ENCODE measurements around the gene IRGC. TPM values are rescaled to one million over a fixed set of nuclear protein-coding genes. Genes with fewer than 3 reads are reported as not detected.

IRGC gene
- total RNA-seq, 2 donors from 2014 or later = 15.7 TPM; not detected in 1

DNA sequence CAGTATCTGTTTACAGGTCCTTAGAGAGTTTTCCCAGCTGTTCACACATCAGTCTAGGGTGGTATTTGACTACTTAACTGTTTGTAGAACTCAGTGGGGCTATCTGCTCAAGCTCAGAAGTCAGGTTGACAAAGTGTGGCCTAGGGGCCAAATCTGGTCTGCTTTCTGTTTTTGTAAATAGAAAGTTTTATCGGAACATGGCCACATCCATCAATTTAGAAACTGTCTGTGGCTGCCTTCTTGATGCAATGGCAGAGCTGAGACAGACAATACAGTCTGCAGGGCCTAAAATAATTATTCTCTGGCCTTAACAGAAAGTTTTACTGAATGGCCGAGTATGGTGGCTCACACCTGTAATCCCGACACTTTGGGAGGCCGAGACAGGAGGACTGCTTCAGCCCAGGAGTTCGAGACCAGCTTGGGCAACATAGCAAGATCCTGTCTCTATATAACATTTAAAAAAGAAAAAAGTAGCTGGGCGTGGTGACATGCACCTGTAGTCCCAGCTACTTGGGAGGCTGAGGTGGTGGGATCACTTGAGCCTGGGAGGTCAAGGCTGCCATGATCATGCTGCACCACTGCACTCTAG lies 36.5 kb downstream of the IRGC start:
- Histone ChIP-seq H3K27ac (no peak overlapping the region), H3K4me1 (replicated peaks) (no peaks in the 10 kb centered on the region), H3K27me3 (replicated peaks; ENCODE audit: insufficient read depth) (no peaks in the 10 kb centered on the region), H3K4me3 (no peak overlapping the region), H3K36me3 (peaks cover 4 to 5% of the 10 kb centered on the region in 2 donors), H3K9me3 (no peaks in the 10 kb centered on the region)
- 97% methylated on average over 6 of the region's 6 CpGs for WGBS
- TF ChIP-seq POLR2AphosphoS5 (IDR thresholded peaks at IDR 0.05) = no peak
- no peak for TF ChIP-seq POLR2A (IDR thresholded peaks at IDR 0.05)
- TF ChIP-seq, protein P1, sequence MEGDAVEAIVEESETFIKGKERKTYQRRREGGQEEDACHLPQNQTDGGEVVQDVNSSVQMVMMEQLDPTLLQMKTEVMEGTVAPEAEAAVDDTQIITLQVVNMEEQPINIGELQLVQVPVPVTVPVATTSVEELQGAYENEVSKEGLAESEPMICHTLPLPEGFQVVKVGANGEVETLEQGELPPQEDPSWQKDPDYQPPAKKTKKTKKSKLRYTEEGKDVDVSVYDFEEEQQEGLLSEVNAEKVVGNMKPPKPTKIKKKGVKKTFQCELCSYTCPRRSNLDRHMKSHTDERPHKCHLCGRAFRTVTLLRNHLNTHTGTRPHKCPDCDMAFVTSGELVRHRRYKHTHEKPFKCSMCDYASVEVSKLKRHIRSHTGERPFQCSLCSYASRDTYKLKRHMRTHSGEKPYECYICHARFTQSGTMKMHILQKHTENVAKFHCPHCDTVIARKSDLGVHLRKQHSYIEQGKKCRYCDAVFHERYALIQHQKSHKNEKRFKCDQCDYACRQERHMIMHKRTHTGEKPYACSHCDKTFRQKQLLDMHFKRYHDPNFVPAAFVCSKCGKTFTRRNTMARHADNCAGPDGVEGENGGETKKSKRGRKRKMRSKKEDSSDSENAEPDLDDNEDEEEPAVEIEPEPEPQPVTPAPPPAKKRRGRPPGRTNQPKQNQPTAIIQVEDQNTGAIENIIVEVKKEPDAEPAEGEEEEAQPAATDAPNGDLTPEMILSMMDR (IDR thresholded peaks at IDR 0.05) = no peak
- no peak for DNase-seq (ENCODE audit: low spot score)
- intact Hi-C loops (cut with DNase I) = loop anchor here (10.0 kb wide), 1 partner anchor 218 kb away; the partner anchor contains the start of gene ZNF575

GRCh38 chr19:43754253-43754502 lies 38.3 kb downstream of the IRGC start:
- no peaks in the 10 kb centered on the region for H3K9me3 ChIP-seq
- TF ChIP-seq POLR2A (IDR thresholded peaks at IDR 0.05) (no peak), POLR2AphosphoS5 (IDR thresholded peaks at IDR 0.05) (no peak)
- TF ChIP-seq, protein P1 (IDR thresholded peaks at IDR 0.05) = no peak
- no peak for DNase-seq (ENCODE audit: low spot score)
- H3K36me3 ChIP-seq = no peaks in the 10 kb centered on the region
- H3K4me1 ChIP-seq (replicated peaks) = no peaks in the 10 kb centered on the region
- WGBS = under 1% methylated on average over 11 of the region's 11 CpGs
- intact Hi-C loops (cut with DNase I) = loop anchor here (10.0 kb wide), 1 partner anchor 219 kb away; the partner anchor contains the start of gene ZNF575
- no peaks in the 10 kb centered on the region for H3K27me3 ChIP-seq (replicated peaks; ENCODE audit: insufficient read depth)
- H3K27ac ChIP-seq = peak overlapping the region; percentile 95 to 99
- peak overlapping the region; percentile 61 to 86 for H3K4me3 ChIP-seq

- Histone ChIP-seq H3K36me3 (no peaks in the 10 kb centered on the region), H3K4me1 (replicated peaks) (no peaks in the 10 kb centered on the region), H3K4me3 (peak within 1 kb of the TSS; percentile 61 to 86), H3K27ac (peak within 1 kb of the TSS; percentile 95 to 99), H3K9me3 (no peaks in the 10 kb centered on the region), H3K27me3 (replicated peaks; ENCODE audit: insufficient read depth) (no peaks in the 10 kb centered on the region)
- TF ChIP-seq POLR2A (IDR thresholded peaks at IDR 0.05) (peak; percentile 77), POLR2AphosphoS5 (IDR thresholded peaks at IDR 0.05) (peak; percentile 94)
- TF ChIP-seq, protein P1 (IDR thresholded peaks at IDR 0.05) = peak in 2 of 4 experiments; percentile 14 to 22
- under 1% methylated on average over 56 of the region's 79 CpGs for WGBS
- DNase-seq (ENCODE audit: low spot score) = peak; percentile 96
- intact Hi-C loops (cut with DNase I) = loop anchor here (10.0 kb wide), 1 partner anchor 220 kb away; the partner anchor contains the start of gene ZNF575
These were observed 38.8 kb downstream of the IRGC start, which contains the start of gene SMG9 for GRCh38 chr19:43754503-43755255. Gene SMG9 (minus strand): TSS chr19:43754962. CDS start chr19:43750741, 4,221 bp downstream.

GRCh38 chr19:43755256-43755801 lies 39.5 kb downstream of the IRGC start:
- H3K4me3 ChIP-seq = peak overlapping the region; percentile 61 to 86
- no peaks in the 10 kb centered on the region for H3K36me3 ChIP-seq
- H3K4me1 ChIP-seq (replicated peaks) = no peaks in the 10 kb centered on the region
- H3K27me3 ChIP-seq (replicated peaks; ENCODE audit: insufficient read depth) = no peaks in the 10 kb centered on the region
- peak; percentile 75 for DNase-seq (ENCODE audit: low spot score)
- under 1% methylated on average over 28 of the region's 28 CpGs for WGBS
- intact Hi-C loops (cut with DNase I) = loop anchor here (10.0 kb wide), 1 partner anchor 221 kb away; the partner anchor contains the start of gene ZNF575
- H3K9me3 ChIP-seq = no peaks in the 10 kb centered on the region
- TF ChIP-seq POLR2AphosphoS5 (IDR thresholded peaks at IDR 0.05) (peak; percentile 69), POLR2A (IDR thresholded peaks at IDR 0.05) (no peak)
- peak overlapping the region; percentile 95 to 99 for H3K27ac ChIP-seq

- 28% methylated on average over 5 of the region's 5 CpGs for WGBS
- no peaks in the 10 kb centered on the region for H3K27me3 ChIP-seq (replicated peaks; ENCODE audit: insufficient read depth)
- intact Hi-C loops (cut with DNase I) = loop anchor here (10.0 kb wide), 1 partner anchor 225 kb away; the partner anchor contains the start of gene ZNF575
- no peaks in the 10 kb centered on the region for H3K9me3 ChIP-seq
- peak overlapping the region; percentile 50 to 69 for H3K27ac ChIP-seq
- no peak overlapping the region for H3K4me3 ChIP-seq
- H3K36me3 ChIP-seq = no peaks in the 10 kb centered on the region
- no peaks in the 10 kb centered on the region for H3K4me1 ChIP-seq (replicated peaks)
- DNase-seq (ENCODE audit: low spot score) = no peak
- TF ChIP-seq POLR2A (IDR thresholded peaks at IDR 0.05) (no peak), POLR2AphosphoS5 (IDR thresholded peaks at IDR 0.05) (peak; percentile 52)
- TF ChIP-seq, protein P1 (IDR thresholded peaks at IDR 0.05) = peak in 2 of 4 experiments; percentile 31 to 48
These were observed 43.6 kb downstream of the IRGC start for GRCh38 chr19:43759515-43759914.
